ENCODE data around the gene TPST2.

The TPST2 gene

GRCh38 chr22:26553056-26553752 lies 36.7 kb downstream of the TPST2 start:
- FAIRE-seq, result no peak

DNA sequence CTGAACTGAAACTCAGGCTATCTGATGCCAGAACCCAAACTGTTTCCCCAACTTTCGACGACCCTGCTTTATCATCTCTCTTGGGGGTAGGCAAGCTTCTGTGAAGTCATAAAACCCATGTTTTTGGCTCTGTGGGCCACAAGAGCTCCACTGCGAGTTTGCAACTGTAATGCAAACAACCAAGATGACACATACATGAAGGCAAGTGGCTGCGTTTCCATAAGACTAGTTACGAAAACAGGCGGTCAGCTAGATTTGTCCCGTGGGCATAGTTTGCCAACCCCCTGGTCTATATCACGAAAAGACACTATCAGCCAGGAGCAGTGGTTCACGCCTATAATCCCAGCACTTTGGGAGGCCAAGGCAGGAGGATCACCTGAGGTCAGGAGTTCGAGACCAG lies 37.5 kb downstream of the TPST2 start:
- no peak for FAIRE-seq

DNA sequence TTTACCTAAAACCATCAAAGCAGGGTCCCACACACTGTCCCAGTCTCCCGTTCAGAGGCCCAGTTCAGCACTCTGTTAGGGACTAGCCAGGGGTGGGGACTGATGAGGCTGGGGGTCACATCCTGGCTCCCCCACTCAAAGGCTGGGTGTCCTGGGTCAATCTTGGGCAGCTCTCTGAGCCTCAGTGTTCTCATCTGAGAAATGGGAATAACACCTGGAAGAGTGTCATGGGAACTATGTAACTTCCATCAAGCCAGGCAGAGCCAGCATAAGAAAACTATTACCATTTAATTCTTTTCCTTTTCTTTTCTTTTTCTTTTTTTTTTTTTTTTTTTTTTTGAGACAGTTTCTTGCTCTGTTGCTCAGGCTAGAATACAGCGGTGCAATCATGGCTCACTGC lies 38.4 kb downstream of the TPST2 start:
- no peak for FAIRE-seq

DNA sequence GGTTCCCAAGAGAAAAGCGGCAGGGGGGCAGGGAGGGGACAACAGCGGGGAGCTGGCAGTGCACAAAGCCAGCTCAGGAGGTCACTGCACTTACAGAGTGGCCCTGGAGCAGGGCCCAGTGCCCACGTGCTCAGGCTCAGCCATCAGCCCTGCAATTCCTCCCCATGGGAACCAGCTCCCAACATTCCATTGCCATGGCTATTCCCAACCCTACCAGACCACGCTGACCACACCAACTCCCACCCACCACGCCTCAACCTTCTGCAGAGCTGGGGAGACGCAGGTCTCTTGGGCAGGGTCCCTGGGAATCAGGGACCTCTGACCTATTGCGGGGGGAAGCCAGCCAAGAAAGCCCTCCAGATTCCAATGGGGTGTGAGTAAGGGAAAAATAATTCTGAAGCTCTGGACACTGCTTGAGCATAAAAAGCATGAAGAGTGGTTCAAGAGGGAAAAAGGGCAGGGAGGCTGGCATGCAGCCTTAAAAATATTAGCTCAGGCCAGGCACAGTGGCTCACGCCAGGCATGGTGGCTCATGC lies 39.4 kb downstream of the TPST2 start:
- FAIRE-seq, result no peak

GRCh38 chr22:26549902-26550497 lies 39.9 kb downstream of the TPST2 start:
- FAIRE-seq, result no peak

GRCh38 chr22:26548984-26549383 lies 40.9 kb downstream of the TPST2 start:
- no peak for FAIRE-seq

DNA sequence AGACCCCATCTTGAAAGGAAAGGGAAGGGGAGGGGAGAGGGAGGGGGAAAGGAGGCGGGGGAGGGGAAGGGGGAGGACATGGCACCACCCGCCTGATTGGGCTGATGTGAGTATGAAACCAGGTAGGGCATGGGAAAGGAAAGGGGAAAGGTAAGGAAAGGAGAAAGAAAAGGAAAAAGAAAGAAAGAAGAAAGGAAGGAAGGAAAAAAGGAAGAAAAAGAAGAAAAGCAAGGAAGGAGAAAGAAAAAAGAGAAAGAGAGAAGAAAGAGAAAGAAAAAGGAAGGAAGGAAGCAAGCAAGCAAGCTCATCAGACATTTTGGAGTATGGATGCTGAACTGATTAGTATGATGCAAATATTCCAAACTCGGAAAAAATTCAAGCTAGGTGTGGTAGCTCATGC lies 41.6 kb downstream of the TPST2 start:
- no peak for FAIRE-seq

- FAIRE-seq, result no peak
Measured at GRCh38 chr22:26547837-26548236, 42.1 kb downstream of the TPST2 start.

DNA sequence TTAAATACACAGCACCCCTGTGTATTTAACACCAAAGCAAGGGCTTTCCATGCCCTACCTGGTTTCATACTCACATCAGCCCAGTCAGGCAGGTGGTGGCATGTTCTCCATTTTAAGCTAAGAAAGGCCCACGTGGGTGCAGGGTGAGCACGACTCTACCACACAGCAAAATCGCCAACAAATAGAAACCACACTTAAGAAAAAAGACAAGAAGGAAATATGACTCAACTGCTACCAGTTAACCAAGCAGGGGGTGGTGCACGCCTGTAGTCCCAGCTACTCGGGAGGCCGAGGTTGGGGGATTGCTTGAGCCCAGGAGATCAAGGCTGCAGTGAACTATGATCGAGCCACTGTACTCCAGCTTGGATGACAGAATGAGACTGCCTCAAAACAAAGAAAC lies 42.5 kb downstream of the TPST2 start:
- FAIRE-seq, result no peak

DNA sequence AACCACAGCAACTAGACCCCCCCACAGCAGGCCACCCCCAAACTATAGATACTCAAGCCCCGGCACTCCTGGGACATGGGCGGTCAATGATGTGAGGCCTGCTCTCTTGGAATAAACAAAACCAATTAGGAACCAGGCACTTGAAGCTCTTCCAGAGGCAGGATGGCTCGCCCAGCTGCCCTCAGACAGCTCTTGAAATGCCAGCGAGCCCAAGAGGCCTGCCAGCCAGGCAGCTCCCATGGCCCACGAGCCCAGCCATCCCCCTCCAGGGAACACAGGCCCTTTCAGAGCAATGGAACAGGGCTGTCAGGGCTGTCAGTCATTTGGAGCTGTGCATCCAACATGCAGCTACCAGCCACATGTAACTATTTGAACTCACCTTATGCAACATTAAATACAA lies 43.6 kb downstream of the TPST2 start:
- no peak for FAIRE-seq

DNA sequence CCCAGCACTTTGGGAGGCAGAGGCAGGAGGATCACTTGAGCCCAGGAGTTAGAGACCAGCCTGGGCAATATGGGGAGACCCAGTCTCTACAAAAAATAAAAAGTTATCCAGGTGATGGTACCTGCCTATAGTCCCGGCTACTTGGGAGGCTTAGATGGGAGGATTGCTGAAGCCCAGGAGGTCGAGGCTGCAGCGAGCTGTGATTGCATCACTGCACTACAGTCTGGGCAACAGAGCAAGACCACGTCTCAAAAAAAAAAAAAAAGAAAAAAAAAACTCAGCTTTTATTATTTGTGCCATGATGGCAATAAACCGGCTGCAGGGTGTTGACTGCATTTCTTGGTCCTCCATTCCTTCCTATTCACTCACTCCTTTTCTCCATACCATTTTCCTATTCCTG lies 44.1 kb downstream of the TPST2 start:
- no peak for FAIRE-seq

- no peak for FAIRE-seq
Measured at GRCh38 chr22:26545385-26545784, 44.5 kb downstream of the TPST2 start.

- FAIRE-seq, result no peak
Measured at GRCh38 chr22:26544489-26544888, 45.4 kb downstream of the TPST2 start.

GRCh38 chr22:26542831-26543230 lies 47.1 kb downstream of the TPST2 start:
- no peak for FAIRE-seq

DNA sequence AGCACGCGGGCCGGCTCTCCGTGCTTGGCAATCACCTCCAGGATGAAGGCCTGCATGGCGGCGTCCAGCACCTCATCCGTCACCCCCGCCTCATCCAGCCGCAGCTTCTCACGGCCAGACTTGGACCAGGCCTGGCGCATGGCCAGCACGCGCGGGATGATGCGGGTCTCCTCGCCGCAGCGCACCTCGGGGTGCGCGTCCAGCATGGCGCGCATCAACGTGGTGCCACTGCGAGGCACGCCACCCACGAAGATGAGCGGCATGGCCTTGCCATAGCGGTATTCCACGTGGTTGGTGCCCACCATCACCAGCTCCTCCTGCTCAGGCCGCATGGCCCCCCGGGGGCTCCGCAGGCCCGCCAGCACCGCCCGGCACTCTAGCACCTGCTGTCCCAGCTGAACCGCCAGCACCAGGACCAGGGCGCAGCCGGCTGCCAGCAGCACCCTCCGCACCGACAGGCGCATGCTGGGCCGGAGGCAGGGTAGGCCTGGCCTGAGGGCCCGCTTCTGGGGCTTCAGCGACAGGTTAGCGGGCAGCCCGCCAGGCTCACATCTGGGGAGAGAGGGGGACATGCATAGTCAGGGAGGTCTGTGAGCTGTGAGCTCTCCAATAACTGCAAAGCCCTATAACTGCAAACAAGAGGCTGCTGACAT lies 48.6 kb downstream of the TPST2 start:
- no peak for FAIRE-seq

- no peak for FAIRE-seq
Measured at GRCh38 chr22:26540119-26540518, 49.8 kb downstream of the TPST2 start.

- no peak for FAIRE-seq
Measured at GRCh38 chr22:26536762-26537134, 53.2 kb downstream of the TPST2 start.

- FAIRE-seq, result no peak
Measured at GRCh38 chr22:26536056-26536761, 53.7 kb downstream of the TPST2 start.

GRCh38 chr22:26535603-26535908 lies 54.4 kb downstream of the TPST2 start:
- no peak for FAIRE-seq

- FAIRE-seq, result no peak
Measured at GRCh38 chr22:26534874-26535602, 54.9 kb downstream of the TPST2 start.

GRCh38 chr22:26534171-26534855 lies 55.6 kb downstream of the TPST2 start:
- no peak for FAIRE-seq

- FAIRE-seq, result no peak
Measured at GRCh38 chr22:26529345-26529744, 60.6 kb downstream of the TPST2 start.
